K562 (cell line): ENCODE measurements around the gene BAIAP2. TPM values are rescaled to one million over a fixed set of nuclear protein-coding genes. Genes with fewer than 3 reads are reported as not detected.
A peak's percentile ranks its signal among the peaks of the same experiment; 100 is the strongest.

Experiments used
- ATF1 ChIP-seq, 2 experiments: fragments of 450-650 bp in 1 of 2; IDR thresholded peaks; 2 replicates each; pipeline ENCODE4 v1.6.1; 2016; ENCODE audit warnings: missing compliant biosample characterization in 1 of 2, missing genetic modification characterization in 1 of 2
- CBFA2T2 ChIP-seq: fragments of 450-650 bp; conservative IDR thresholded peaks from 2 replicates; pipeline ENCODE4 v1.6.1; 2017; ENCODE audit warnings: mild to moderate bottlenecking
- CREB1 ChIP-seq, 2 experiments: sonication (generic) in 1 of 2; formaldehyde crosslinking in 1 of 2; IDR thresholded peaks; 2 replicates each; pipeline versions ENCODE4 v1.6.1 to v1.8.0; 2012 to 2022; ENCODE audit warnings: inconsistent platforms in 1 of 2, mild to moderate bottlenecking in 1 of 2, missing genetic modification reagents in 1 of 2, moderate library complexity in 1 of 2
- CREB3 ChIP-seq: fragments of 450-650 bp; conservative IDR thresholded peaks from 2 replicates; pipeline ENCODE4 v1.6.1; 2016; ENCODE audit warnings: missing genetic modification characterization, low read depth, mild to moderate bottlenecking, missing compliant biosample characterization, moderate library complexity
- HNRNPL ChIP-seq: fragments of 200-400 bp; formaldehyde crosslinking; IDR thresholded peaks from 2 replicates; pipeline ENCODE4 v1.6.1; 2017; ENCODE audit warnings: low read depth, mild to moderate bottlenecking, low read length
- KLF16 ChIP-seq: IDR thresholded peaks from 2 replicates; pipeline ENCODE4 v1.6.1; 2016; ENCODE audit warnings: antibody characterized with exemption
- LCOR ChIP-seq: sonication (generic); formaldehyde crosslinking; IDR thresholded peaks from 2 replicates; pipeline ENCODE4 v1.8.0; 2022; ENCODE audit warnings: mild to moderate bottlenecking, missing genetic modification reagents
- MBD2 ChIP-seq: sonication (generic); IDR thresholded peaks from 2 replicates; pipeline ENCODE4 v1.6.1; 2016; ENCODE audit warnings: low read depth, borderline replicate concordance
- POLR2G ChIP-seq: fragments of 200-400 bp; formaldehyde crosslinking; IDR thresholded peaks from 2 replicates; pipeline ENCODE4 v1.6.1; 2017; ENCODE audit warnings: low read depth, mild to moderate bottlenecking, antibody characterized with exemption, low read length, moderate library complexity
- RAD51 ChIP-seq: fragments of 450-650 bp; IDR thresholded peaks from 2 replicates; pipeline ENCODE4 v1.7.1; 2016; ENCODE audit warnings: low read depth, mild to moderate bottlenecking, borderline replicate concordance
- RBFOX2 ChIP-seq: fragments of 200-400 bp; formaldehyde crosslinking; IDR thresholded peaks from 2 replicates; pipeline ENCODE4 v1.6.1; 2017; ENCODE audit warnings: low read depth, mild to moderate bottlenecking, low read length, moderate library complexity
- RFX5 ChIP-seq: IDR thresholded peaks from 2 replicates; pipeline ENCODE4 v1.6.1; 2011; ENCODE audit warnings: low read depth, mild to moderate bottlenecking, improper control_type of control experiment, low read length
- SAFB ChIP-seq: fragments of 200-400 bp; formaldehyde crosslinking; IDR thresholded peaks from 2 replicates; pipeline ENCODE4 v1.6.1; 2017; ENCODE audit warnings: low read depth, low read length, borderline replicate concordance
- TARDBP ChIP-seq: fragments of 450-650 bp; IDR thresholded peaks from 2 replicates; pipeline ENCODE4 v1.6.1; 2016
- TBL1XR1 ChIP-seq, 2 experiments: IDR thresholded peaks; 2 replicates each; pipeline ENCODE4 v1.6.1; 2012; ENCODE audit warnings: improper control_type of control experiment in 2 of 2, low read length in 2 of 2, mild to moderate bottlenecking in 1 of 2
- VEZF1 ChIP-seq: fragments of 200-800 bp; sonication (Bioruptor generic); IDR thresholded peaks from 2 replicates; pipeline ENCODE4 v1.6.1; 2017; ENCODE audit warnings: missing genetic modification characterization, missing compliant biosample characterization
- ZBTB12 ChIP-seq: fragments of 250-450 bp; sonication (Bioruptor Pico); IDR thresholded peaks from 2 replicates; pipeline ENCODE4 v1.4.0; 2020
- ZNF431 ChIP-seq: sonication (generic); formaldehyde crosslinking; IDR thresholded peaks from 2 replicates; pipeline ENCODE4 v1.8.0; 2022; ENCODE audit warnings: mild to moderate bottlenecking, missing genetic modification reagents
- ZNF830 ChIP-seq: fragments of 250-450 bp; sonication (Bioruptor Pico); IDR thresholded peaks from 2 replicates; pipeline ENCODE4 v1.5.0; 2021; ENCODE audit warnings: mild to moderate bottlenecking
- polyA plus RNA-seq, 8 experiments: library from polyadenylated mRNA; depleted of rRNA in 4 of 8; stranded (reverse) in 5 of 8; unstranded in 3 of 8; fragments of >200 nt; fragmentation: Nextera tagmentation in 2 of 8; fragmentation: Illumina TruSeq in 1 of 8; extraction: Ambion mirVana in 2 of 8; extraction: Trizol in 1 of 8; gene quantifications; 2 replicates each; pipeline versions ENCODE4 v1.2.1 to v1.2.3, GENCODE V29; 2011 to 2014; ENCODE audit warnings: inconsistent platforms in 1 of 8, missing spikeins in 1 of 8
- total RNA-seq, 7 experiments: library from RNA; depleted of rRNA in 6 of 7; stranded (reverse); fragments of >200 nt in 6 of 7; fragmentation: Illumina TruSeq in 2 of 7; extraction: Trizol in 2 of 7; gene quantifications; 2 replicates each; pipeline versions ENCODE4 v1.2.1 to v1.2.3, GENCODE V29; 2011 to 2021; ENCODE audit warnings: low replicate concordance in 1 of 7
- TF ChIP-seq, protein P1 (sequence below): fragments of 250-450 bp; sonication (Bioruptor Pico); IDR thresholded peaks from 2 replicates; pipeline ENCODE4 v1.4.0; 2020; ENCODE audit warnings: mild to moderate bottlenecking, moderate library complexity
- TF ChIP-seq, protein P2 (sequence below): sonication (generic); IDR thresholded peaks from 2 replicates; pipeline ENCODE4 v1.6.1; 2016

Gene BAIAP2
- total and polyA plus RNA-seq, 9 of the 15 experiments (the other 6 are each of a cell fraction or from before 2014, with no cell fraction given) = 2.3 to 51.6 (median 18.4) TPM

DNA sequence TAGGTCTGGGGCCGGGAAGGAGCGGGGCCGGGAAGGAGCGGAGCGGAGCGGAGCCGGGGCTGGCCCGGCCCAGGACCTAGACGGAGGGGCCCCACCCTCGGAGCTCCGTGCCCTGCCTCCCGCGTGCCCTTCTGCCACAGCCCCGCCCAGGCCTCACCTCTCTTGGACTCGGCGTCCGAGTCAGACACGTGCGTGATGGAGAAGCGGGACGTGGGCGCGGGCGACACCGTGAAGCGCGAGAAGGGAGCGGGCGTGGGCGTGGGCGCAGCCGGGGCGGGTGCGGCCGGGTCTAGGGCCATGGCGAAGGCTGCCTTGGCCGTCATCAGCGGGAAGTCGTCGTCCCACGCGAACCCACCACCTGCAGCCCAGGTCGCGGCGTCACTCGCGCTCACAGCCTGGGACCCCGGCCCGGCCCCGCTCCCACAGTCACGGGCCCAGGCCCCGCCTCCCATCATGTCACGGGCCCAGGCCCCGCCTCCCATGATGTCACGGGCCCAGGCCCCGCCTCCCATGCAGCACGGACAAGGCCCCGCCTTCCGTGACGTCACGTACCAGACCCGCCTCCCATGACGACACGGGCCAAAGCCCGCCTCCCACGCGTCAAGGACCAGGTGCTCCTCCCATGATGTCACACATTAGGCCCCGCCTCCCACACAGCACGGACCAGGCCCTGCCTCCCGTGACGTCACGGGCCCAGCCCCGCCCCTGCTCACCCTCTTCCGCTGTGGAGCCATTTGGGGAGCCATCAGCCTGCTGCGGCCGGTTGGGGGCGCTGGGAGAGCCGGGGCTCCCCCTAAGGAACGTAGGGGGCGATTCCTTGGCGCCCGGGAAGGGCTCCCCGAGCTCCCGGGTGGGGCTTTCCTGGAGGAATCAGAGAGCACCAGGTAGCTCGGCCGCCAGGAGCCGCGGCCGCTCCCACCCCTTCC lies 84.5 kb downstream of the BAIAP2 start (continued):
- TF ChIP-seq RFX5 (peak; percentile 80; the same call in 1 of the 2 replicates), ZNF830 (CRISPR knock-in tag) (0 out of 2 replicates have a peak, but pooled peaks have one; percentile 70), ZNF431 (peak; percentile 21; the same call in 1 of the 2 replicates), CREB3 (tag) (0 out of 2 replicates have a peak, but pooled peaks have one; percentile 41), CREB1 (IDR thresholded peaks at IDR 0.05) (peak; percentile 99), CREB1 (CRISPR knock-in tag; IDR thresholded peaks at IDR 0.05) (peak; percentile 99), MBD2 (peak; percentile 62; the same call in 1 of the 2 replicates), RAD51 (peak; percentile 78), CBFA2T2 (0 out of 2 replicates have a peak, but pooled peaks have one; percentile 6), KLF16 (0 out of 2 replicates have a peak, but pooled peaks have one; percentile 32), VEZF1 (peak; percentile 86), ATF1 (CRISPR knock-in tag; IDR thresholded peaks at IDR 0.05) (peak; percentile 91), ATF1 (tag; IDR thresholded peaks at IDR 0.05) (peak; percentile 100), TARDBP (peak; percentile 100), RBFOX2 (peak; percentile 75), SAFB (peak; percentile 93), TBL1XR1 (IDR thresholded peaks at IDR 0.05; ENCODE audit: low read length in 2 of 2) (peak in 1 of 2 experiments; percentile 91; a peak in 2 of 4 replicates), POLR2G (peak; percentile 75), LCOR (CRISPR knock-in tag) (peak; percentile 84), ZBTB12 (CRISPR knock-in tag) (peak; percentile 97), HNRNPL (peak; percentile 68; the same call in 1 of the 2 replicates)
- TF ChIP-seq, protein P1, sequence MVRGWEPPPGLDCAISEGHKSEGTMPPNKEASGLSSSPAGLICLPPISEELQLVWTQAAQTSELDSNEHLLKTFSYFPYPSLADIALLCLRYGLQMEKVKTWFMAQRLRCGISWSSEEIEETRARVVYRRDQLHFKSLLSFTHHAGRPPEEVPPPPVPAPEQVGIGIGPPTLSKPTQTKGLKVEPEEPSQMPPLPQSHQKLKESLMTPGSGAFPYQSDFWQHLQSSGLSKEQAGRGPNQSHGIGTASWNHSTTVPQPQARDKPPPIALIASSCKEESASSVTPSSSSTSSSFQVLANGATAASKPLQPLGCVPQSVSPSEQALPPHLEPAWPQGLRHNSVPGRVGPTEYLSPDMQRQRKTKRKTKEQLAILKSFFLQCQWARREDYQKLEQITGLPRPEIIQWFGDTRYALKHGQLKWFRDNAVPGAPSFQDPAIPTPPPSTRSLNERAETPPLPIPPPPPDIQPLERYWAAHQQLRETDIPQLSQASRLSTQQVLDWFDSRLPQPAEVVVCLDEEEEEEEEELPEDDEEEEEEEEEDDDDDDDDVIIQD (CRISPR knock-in tag) = no peak
- TF ChIP-seq, protein P2, sequence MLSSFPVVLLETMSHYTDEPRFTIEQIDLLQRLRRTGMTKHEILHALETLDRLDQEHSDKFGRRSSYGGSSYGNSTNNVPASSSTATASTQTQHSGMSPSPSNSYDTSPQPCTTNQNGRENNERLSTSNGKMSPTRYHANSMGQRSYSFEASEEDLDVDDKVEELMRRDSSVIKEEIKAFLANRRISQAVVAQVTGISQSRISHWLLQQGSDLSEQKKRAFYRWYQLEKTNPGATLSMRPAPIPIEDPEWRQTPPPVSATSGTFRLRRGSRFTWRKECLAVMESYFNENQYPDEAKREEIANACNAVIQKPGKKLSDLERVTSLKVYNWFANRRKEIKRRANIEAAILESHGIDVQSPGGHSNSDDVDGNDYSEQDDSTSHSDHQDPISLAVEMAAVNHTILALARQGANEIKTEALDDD = no peak
